Measurements from ENCODE around the gene BCAS3.

- TF ChIP-seq CTCF (IDR thresholded peaks at IDR 0.05) (no peak), POLR2A (IDR thresholded peaks at IDR 0.05) (no peak)
Measured at GRCh38 chr17:61296058-61296457, 618.4 kb downstream of the BCAS3 start.

All from heart left ventricle (tissue), 13 donors.